Coronary artery (tissue), 2 donors: ENCODE measurements around the gene IGFN1.

Experiments used
- DNase-seq: peaks from one replicate; pipeline ENCODE4 v3.0.0-alpha.2; 2017; ENCODE audit warnings: low spot score
- H3K27ac ChIP-seq, 2 donors: fragments of 200-600 bp; sonication (generic); one replicate each; pipeline ENCODE4 v1.5.1; 2016 to 2019
- H3K4me3 ChIP-seq: fragments of 200-600 bp; sonication (generic); 2 replicates; pipeline ENCODE4 v1.5.1; 2016; ENCODE audit warnings: mild to moderate bottlenecking, moderate library complexity
- TF ChIP-seq, protein P1 (sequence below): fragments of 200-600 bp; sonication (generic); IDR thresholded peaks from one replicate; pipeline ENCODE4 v1.5.1; 2019; ENCODE audit warnings: antibody characterized with exemption

Gene IGFN1

DNA sequence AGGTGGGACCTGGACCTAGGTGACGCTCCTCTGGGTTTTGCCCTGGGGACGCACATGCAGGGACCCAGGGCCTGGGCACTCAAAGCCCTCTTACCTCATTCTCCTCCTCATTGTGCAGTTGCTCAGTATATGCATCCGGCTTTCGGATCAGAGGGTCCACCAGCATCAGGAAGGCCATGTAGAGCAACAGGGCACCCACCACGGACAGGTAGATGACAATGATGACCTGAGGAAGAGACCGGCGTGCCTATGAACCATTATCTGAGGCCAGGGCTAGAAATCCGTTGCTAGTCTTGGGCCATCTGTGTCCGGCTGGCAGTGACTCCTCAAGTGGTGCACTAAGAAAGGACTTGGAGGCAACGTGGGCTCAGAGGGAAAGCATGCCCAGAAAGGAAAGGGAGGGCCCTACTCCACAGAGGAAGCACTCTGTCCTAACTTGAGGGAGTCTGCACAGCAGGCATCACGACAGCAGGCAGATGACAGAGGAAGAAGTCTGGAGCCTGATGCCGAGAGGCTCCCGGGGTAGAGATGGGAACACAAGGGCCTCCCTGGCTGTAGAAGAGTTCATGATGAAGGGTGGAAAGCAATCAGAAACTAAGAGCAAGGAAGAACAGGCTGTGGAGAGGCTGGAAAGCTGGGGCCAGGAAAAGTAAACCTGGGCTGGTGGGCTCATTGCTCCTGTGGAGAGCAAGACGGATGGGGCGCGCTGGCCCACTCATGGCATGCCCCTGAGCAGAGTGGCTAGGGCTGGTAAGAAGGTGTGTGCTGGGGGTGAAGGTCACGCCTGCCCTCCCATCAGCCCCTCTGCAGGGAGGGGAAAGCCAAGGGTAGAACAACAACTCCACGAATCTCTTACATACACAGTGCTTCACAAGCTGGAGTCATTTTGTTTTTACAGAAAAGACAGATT lies 46.6 kb upstream of the IGFN1 start:
- H3K4me3 ChIP-seq = no peak overlapping the region
- H3K27ac ChIP-seq = no peak overlapping the region
- DNase-seq = no peak
- TF ChIP-seq, protein P1, sequence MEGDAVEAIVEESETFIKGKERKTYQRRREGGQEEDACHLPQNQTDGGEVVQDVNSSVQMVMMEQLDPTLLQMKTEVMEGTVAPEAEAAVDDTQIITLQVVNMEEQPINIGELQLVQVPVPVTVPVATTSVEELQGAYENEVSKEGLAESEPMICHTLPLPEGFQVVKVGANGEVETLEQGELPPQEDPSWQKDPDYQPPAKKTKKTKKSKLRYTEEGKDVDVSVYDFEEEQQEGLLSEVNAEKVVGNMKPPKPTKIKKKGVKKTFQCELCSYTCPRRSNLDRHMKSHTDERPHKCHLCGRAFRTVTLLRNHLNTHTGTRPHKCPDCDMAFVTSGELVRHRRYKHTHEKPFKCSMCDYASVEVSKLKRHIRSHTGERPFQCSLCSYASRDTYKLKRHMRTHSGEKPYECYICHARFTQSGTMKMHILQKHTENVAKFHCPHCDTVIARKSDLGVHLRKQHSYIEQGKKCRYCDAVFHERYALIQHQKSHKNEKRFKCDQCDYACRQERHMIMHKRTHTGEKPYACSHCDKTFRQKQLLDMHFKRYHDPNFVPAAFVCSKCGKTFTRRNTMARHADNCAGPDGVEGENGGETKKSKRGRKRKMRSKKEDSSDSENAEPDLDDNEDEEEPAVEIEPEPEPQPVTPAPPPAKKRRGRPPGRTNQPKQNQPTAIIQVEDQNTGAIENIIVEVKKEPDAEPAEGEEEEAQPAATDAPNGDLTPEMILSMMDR = no peak

DNA sequence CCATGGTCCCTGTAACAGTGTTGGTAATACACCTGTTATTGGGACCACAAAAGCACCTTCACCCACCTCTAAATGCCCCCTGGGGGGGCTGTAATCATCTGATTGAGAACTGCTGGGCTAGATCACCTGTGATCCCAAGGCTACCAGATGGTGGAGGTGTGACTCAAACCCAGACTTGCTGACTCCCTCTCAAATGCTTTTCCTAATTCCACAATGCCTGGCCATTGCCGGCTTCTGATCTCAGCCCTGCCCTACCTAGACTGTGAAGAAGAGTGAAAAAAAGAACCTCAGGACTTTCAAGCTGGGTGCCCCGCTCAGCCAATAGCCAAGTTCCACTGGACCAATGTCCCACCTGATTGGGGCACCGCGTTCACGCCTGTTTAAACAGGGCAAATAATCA lies 45.9 kb upstream of the IGFN1 start:
- TF ChIP-seq, protein P1 = no peak
- DNase-seq = no peak
- no peak overlapping the region for H3K4me3 ChIP-seq
- H3K27ac ChIP-seq = no peak overlapping the region

DNA sequence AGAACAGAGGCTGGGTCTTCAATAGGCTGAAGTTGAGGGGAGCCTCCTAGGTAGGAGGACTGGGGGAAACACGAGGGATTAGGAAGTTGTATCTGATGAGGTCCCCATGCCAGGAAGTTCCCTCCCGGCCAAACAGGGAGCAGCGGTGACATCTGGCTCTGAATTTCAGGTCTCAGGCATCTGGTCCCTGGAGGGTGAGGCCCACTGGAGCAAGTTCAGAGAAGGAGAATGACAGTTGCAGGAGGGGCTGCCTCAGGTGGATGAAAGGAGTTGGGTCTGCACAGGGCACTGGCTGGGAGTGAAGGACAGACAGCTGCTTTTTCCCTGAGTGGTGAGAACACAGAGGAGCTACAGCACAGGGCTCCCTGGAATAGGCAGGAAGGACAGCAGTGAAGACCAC lies 45.5 kb upstream of the IGFN1 start:
- H3K27ac ChIP-seq = no peak overlapping the region
- H3K4me3 ChIP-seq = no peak overlapping the region
- no peak for DNase-seq
- TF ChIP-seq, protein P1 = no peak

DNA sequence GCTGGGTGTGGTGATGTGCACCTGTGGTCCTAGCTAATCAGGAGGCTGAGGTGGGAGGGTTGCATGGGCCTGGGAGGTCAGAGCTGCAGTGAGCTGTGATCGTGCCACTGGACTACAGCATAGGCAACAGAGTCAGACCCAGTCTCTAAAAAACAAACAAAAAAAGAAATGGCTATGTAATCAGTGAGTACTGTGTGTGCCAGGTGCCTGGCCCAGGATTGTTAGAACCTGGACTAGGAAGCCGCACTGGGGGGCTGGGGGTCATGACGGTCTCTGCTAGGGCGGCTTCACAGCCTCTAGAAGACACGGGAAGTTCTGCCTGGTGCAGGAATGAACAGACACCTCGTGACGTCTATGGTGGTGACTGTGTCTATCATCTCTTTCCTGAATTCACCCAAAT lies 44.8 kb upstream of the IGFN1 start:
- no peak overlapping the region for H3K4me3 ChIP-seq
- TF ChIP-seq, protein P1 = no peak
- no peak for DNase-seq
- no peak overlapping the region for H3K27ac ChIP-seq

DNA sequence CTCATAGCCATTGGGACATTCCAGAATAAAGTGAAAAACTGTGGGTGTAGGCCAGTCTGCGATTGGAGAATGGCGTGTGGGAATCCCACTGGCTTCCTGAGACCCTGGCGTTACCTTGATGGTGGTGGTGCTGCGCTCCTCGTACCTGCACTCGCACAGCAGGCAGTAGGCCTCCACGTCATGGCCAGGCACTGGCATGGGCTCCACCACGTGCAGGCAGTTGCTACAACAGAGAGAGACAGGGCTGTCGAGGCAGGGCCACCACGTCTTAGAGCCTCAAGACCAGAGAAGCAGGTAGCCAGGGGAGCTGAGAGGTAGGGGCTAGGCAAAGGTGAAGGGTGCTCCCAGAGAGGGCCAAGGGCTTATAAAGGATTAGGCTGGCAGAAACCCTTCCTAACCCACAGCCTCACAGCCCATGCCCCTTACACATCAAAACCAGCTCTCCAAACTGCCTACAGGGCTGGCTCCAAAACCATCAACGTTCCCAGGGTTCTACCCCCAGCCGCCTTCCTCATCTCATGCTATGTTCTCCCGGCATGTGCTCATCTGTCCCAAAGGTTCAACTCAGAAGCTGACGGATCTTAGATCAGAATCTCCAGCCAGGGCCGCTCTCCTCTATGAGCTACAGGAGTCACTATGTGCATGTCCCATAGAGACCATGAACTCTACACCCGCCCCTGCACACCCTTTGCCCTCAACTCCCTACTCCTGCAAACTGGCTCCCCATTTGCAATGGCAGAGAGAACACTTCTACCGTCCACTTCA lies 43.8 kb upstream of the IGFN1 start:
- no peak overlapping the region for H3K27ac ChIP-seq
- DNase-seq = peak; percentile 24
- no peak overlapping the region for H3K4me3 ChIP-seq
- TF ChIP-seq, protein P1 = no peak

DNA sequence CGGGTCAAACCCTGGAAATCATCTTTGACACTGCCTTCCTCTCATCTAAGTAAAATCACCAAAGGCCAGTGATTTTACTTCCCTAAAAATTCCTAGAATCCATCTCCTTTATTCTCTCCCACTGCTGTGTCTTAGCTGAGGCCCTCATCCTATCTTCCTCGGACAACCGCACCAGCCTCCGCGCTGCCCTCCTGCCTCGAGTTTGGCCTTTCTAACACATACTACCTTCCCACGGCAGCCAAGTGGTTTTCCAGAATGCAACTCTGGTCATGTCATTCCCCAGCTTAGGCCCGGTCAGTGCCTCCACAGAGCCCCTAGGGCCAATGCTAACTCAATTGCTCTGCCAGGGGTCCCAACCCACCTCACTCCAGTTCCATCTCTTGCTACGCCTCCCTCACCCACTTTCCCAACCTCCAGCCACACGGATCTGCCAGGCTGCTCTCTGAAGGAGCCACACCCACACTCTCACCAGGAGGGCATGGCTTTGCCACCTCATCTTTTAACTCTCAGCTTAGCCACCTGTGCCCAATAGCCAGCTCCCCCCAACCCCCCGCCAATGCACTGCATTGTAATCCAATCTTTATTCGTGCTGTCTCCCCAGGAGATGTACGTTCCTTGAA lies 43.1 kb upstream of the IGFN1 start:
- TF ChIP-seq, protein P1 = no peak
- Histone ChIP-seq H3K27ac (no peak overlapping the region), H3K4me3 (no peak overlapping the region)
- peak; percentile 62 for DNase-seq
